Measurements from ENCODE around the gene PKD2L1.
"Not testable (repeated sequence)": the region's sequence is repeated elsewhere in the genome, so short reads cannot be mapped to it uniquely, and the experiment has no call there.

Gene PKD2L1

DNA sequence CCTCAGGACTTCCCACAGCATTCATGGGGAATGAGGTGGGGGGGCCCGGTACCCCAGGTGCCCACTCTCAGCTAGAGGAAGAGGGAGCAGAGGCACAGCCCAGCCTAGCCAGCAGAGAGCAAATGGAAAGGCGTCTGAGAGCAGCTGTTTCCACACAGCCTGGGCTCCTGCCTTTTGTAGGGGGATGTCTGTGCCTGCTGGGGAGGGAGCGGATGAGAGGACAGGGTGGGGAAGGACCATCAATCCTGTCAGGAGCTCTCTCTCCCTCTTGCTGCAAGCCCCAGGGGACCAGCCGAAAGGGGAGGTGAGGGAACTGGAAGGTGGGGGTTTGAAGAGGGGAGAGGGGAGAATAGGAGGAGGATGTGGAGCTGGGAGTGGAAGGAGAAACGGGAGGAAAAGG lies at the start of gene PKD2L1:
TSS of gene PKD2L1 (minus strand) at position 150 of the 400 bp plus-strand sequence. CDS start at position 25, 125 bp downstream.
- DNase-seq = no peak

DNA sequence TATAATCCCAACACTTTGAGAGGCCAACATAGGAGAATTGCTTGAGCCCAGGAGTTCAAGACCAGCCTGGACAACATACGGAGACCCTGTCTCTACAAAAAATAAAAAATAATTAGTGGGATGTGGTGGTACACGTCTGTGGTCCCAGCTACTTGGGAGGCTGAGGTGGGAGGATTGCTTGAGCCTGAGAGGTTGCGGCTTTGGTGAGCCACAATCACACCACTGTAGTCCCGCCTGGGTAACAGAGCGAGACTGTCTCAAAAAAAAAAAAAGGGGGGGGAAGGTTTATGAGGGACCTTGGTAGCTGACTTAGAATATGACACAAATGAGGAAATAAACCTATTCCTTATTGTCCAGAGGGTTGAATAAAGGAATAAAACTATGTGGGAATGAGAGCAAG lies 47.8 kb upstream of the PKD2L1 start:
- no peak for DNase-seq

- not testable (repeated sequence) for DNase-seq
These were observed 46.6 kb upstream of the PKD2L1 start for GRCh38 chr10:100376656-100377055.

DNA sequence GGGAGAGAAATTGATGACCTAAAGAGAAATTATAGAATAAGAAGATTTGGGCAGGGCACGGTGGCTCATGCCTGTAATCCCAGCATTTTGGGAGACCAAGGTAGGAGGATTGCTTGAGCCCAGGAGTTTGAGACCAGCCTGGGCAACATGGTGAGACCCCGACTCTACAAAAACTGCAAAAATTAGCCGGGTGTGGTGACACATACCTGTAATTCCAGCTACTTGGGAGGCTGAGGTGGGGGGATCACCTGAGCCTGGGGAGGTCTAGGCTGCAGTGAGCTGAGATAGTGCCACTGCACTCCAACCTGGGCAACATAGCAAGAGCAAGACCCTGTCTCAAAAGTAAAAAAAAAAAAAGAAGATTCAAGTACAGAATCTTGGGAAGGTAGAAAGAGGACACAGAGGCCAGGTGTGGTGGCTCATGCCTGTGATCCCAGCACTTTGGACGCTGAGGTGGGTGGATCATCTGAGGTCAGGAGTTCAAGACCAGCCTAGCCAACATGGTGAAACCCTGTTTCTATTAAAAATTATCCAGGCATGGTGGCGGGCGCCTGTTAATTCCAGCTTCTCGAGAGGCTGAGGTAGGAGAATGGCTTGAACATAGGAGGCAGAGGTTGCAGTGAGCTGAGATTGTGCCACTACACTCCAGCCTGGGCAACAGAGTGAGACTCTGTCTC lies 44.8 kb upstream of the PKD2L1 start:
- DNase-seq = not testable (repeated sequence)

GRCh38 chr10:100374200-100374655 lies 44.2 kb upstream of the PKD2L1 start:
- no peak for DNase-seq

DNA sequence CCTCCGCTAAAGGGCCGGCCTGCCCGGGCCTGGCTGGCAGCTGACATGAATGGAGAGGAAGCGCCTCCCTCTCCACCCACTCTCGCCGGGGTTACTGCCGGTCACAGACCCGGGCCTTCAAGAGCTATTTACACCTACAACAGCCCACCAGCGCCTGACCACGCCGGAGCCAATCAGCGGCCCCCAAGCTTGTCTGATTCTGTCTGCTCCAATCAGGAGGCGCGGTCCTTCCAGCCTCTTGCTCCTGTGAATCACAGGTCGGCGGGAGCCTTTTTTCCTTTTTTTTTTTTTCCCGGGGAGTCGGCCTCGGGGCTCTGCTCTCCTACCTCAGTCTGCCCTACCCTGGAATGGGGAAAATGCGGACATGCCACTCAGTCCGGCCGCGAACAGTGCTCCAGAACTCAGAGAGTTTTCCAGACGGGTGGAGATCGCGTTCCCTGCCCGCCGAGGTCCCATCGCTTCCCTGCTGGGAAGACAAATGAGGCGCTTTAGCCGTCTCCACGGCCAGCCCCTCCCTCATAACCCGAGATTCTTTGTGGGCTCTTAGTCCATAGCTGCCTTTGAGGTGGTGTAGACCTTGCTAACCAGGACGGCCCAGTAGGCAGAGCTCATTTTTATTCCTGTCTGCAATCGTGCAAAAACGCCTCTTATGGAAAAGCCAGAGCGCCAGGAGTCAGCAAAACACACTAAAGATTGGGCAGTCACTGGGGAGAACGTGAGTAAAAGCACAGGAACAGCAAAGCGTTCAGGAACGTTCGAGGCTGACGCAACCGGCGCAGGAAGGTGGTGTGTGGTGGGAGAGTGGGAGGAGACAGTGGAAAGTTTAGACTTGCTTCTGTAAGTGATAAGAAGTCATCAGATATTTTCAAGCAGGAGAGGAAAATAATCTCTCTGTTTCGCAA lies 43.5 kb upstream of the PKD2L1 start:
- DNase-seq = peak; percentile 28 to 51 (median 46)

GRCh38 chr10:100372415-100373297 lies 42.6 kb upstream of the PKD2L1 start:
- no peak for DNase-seq

- no peak for DNase-seq
These were observed 41.5 kb upstream of the PKD2L1 start for GRCh38 chr10:100371482-100372027.

GRCh38 chr10:100370714-100371481 lies 40.9 kb upstream of the PKD2L1 start:
- peak in 3 of 4 experiments; percentile 5 to 20 (median 14) for DNase-seq

- DNase-seq = no peak
These were observed 38.7 kb upstream of the PKD2L1 start for GRCh38 chr10:100368721-100369120.

- DNase-seq = no peak
These were observed 34.8 kb upstream of the PKD2L1 start for GRCh38 chr10:100364735-100365391.

DNA sequence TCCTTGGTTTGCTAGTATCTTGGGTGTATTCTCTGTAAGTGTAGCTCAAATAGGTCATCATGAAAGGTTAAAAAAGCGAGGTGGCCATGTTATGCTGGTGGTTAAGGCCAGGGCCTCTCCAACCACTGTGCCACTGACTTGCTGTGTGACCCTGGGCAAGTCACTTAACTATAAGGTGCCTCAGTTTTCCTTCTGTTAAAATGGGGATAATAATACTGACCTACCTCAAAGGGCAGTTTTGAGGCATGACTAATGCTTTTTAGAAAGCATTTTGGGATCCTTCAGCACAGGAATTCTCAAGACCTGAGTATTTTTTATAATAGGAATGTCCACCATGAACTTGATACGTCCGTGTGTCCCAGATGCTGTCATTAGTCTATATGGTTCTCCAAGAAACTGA lies 34.1 kb upstream of the PKD2L1 start:
- DNase-seq = no peak

GRCh38 chr10:100362570-100363496 lies 32.8 kb upstream of the PKD2L1 start:
- DNase-seq = no peak

- no peak for DNase-seq
These were observed 30.2 kb upstream of the PKD2L1 start for GRCh38 chr10:100360234-100360633.

- DNase-seq = no peak
These were observed 29.6 kb upstream of the PKD2L1 start for GRCh38 chr10:100359529-100360150.

- DNase-seq = no peak
These were observed 29.0 kb upstream of the PKD2L1 start for GRCh38 chr10:100359030-100359432.

GRCh38 chr10:100357059-100357858 lies 27.2 kb upstream of the PKD2L1 start:
- no peak for DNase-seq
